ENCODE measurements around the gene ASB18.
A peak's percentile ranks its signal among the peaks of the same experiment; 100 is the strongest.

Gene ASB18, protein sequence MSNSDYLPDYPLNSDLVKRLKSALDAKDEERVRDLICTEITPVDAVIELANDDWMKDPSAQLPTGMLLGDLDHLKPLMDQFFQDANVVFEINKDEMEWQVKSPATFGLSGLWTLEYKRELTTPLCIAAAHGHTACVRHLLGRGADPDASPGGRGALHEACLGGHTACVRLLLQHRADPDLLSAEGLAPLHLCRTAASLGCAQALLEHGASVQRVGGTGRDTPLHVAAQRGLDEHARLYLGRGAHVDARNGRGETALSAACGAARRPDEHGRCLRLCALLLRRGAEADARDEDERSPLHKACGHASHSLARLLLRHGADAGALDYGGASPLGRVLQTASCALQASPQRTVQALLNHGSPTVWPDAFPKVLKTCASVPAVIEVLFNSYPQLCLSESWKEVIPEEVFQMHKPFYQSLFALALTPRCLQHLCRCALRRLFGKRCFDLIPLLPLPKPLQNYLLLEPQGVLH

DNA sequence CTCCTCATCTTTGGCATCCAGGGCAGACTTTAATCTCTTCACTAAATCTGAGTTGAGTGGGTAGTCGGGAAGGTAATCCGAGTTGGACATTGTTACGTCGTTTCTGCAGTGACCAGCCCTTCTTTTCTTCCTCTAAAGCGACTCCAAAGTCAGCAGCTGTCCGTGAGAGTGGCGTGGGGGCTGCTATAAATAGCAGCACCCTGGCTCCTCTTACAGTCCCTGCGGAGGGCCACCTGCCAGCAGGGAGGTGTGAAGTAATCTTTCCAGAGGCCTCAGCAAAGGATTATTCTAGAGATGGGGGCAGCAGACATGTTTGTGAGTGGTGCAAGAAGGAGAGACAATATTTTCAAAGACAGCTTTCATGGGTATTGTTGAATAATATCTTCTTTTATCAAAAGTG, at the start of gene ASB18:
Gene ASB18, minus strand, starts transcription at position 151 of the 400 bp plus-strand sequence. Its CDS starts 61 bp downstream, at position 90.
- H3K9ac ChIP-seq (ENCODE audit: low read depth, low read length, poor library complexity, severe bottlenecking), result no peak within 1 kb of the TSS
- H3K9me2 ChIP-seq (replicated peaks; ENCODE audit: low read depth, low read length), result no peaks in the 10 kb centered on the region
- peaks cover 6% of the 10 kb centered on the region; the same call in 1 of the 2 replicates for H3K9me3 ChIP-seq (ENCODE audit: insufficient read depth, low read depth, low read length)
- H3K79me2 ChIP-seq (ENCODE audit: insufficient read depth, low read length), result no peaks in the 10 kb centered on the region
- no peak within 1 kb of the TSS for H3K4me2 ChIP-seq (ENCODE audit: low read depth, low read length, poor library complexity, severe bottlenecking)
- H3K4me3 ChIP-seq (ENCODE audit: low read length, poor library complexity, severe bottlenecking), result no peak within 1 kb of the TSS
- H3K4me1 ChIP-seq (ENCODE audit: insufficient read depth, low read length, poor library complexity, severe bottlenecking), result no peaks in the 10 kb centered on the region
- TF ChIP-seq EZH2phosphoT487 (IDR thresholded peaks at IDR 0.05; ENCODE audit: borderline replicate concordance) (no peak), CTCF (conservative IDR thresholded peaks at IDR 0.05; ENCODE audit: low read length) (no peak)
- no peak within 1 kb of the TSS for H2AFZ ChIP-seq (ENCODE audit: low read length)
- H4K20me1 ChIP-seq (ENCODE audit: insufficient read depth, low read length, poor library complexity, severe bottlenecking), result no peaks in the 10 kb centered on the region
- H3K27me3 ChIP-seq (ENCODE audit: insufficient read depth, low read length, poor library complexity, severe bottlenecking), result no peaks in the 10 kb centered on the region
- H3K36me3 ChIP-seq (ENCODE audit: insufficient read depth, low read length), result no peaks in the 10 kb centered on the region
- no peaks in the 10 kb centered on the region for H3F3A ChIP-seq (ENCODE audit: low read depth)

- TF ChIP-seq CTCF (conservative IDR thresholded peaks at IDR 0.05; ENCODE audit: low read length) (no peak), EZH2phosphoT487 (IDR thresholded peaks at IDR 0.05; ENCODE audit: borderline replicate concordance) (no peak)
- Histone ChIP-seq H3F3A (ENCODE audit: low read depth) (no peaks in the 10 kb centered on the region), H3K27me3 (ENCODE audit: insufficient read depth, low read length, poor library complexity, severe bottlenecking) (no peaks in the 10 kb centered on the region), H3K9me3 (ENCODE audit: insufficient read depth, low read depth, low read length) (0 out of 2 replicates have a peak, but pooled peaks cover 3% of the 10 kb centered on the region), H3K4me2 (ENCODE audit: low read depth, low read length, poor library complexity, severe bottlenecking) (no peak overlapping the region), H4K20me1 (ENCODE audit: insufficient read depth, low read length, poor library complexity, severe bottlenecking) (no peaks in the 10 kb centered on the region), H3K36me3 (ENCODE audit: insufficient read depth, low read length) (no peaks in the 10 kb centered on the region), H3K4me1 (ENCODE audit: insufficient read depth, low read length, poor library complexity, severe bottlenecking) (no peaks in the 10 kb centered on the region), H2AFZ (ENCODE audit: low read length) (no peak overlapping the region), H3K4me3 (ENCODE audit: low read length, poor library complexity, severe bottlenecking) (no peak overlapping the region), H3K79me2 (ENCODE audit: insufficient read depth, low read length) (no peaks in the 10 kb centered on the region), H3K9ac (ENCODE audit: low read depth, low read length, poor library complexity, severe bottlenecking) (no peak overlapping the region), H3K9me2 (replicated peaks; ENCODE audit: low read depth, low read length) (no peaks in the 10 kb centered on the region)
Measured at GRCh38 chr2:236311286-236311685, 47.1 kb upstream of the ASB18 start.

DNA sequence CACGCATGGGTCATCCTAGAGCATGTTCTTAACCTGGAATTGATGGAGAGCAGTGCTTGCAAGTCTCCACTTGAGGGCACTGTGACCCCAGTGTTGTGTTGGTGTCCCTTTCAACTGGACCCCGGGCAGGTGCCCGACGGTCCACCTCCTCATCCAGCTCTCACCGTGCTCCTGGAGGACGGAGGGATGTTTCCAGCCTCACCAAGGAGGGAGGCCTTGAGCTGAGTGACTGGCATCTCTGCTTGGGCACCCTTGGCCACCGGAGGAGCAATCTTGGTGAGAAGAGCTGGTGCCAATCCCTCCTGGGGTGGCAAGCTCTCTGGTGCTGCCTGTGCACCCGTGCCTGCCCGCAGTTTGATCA, 45.4 kb upstream of the ASB18 start:
- H3K4me1 ChIP-seq (ENCODE audit: insufficient read depth, low read length, poor library complexity, severe bottlenecking), result no peaks in the 10 kb centered on the region
- H3K4me3 ChIP-seq (ENCODE audit: low read length, poor library complexity, severe bottlenecking), result no peak overlapping the region
- no peaks in the 10 kb centered on the region for H3K27me3 ChIP-seq (ENCODE audit: insufficient read depth, low read length, poor library complexity, severe bottlenecking)
- H3K9ac ChIP-seq (ENCODE audit: low read depth, low read length, poor library complexity, severe bottlenecking), result no peak overlapping the region
- no peaks in the 10 kb centered on the region for H3F3A ChIP-seq (ENCODE audit: low read depth)
- no peaks in the 10 kb centered on the region for H3K9me2 ChIP-seq (replicated peaks; ENCODE audit: low read depth, low read length)
- H4K20me1 ChIP-seq (ENCODE audit: insufficient read depth, low read length, poor library complexity, severe bottlenecking), result no peaks in the 10 kb centered on the region
- TF ChIP-seq CTCF (conservative IDR thresholded peaks at IDR 0.05; ENCODE audit: low read length) (peak; percentile 72), EZH2phosphoT487 (IDR thresholded peaks at IDR 0.05; ENCODE audit: borderline replicate concordance) (no peak)
- H3K9me3 ChIP-seq (ENCODE audit: insufficient read depth, low read depth, low read length), result 0 out of 2 replicates have a peak, but pooled peaks cover 3% of the 10 kb centered on the region
- no peak overlapping the region for H3K4me2 ChIP-seq (ENCODE audit: low read depth, low read length, poor library complexity, severe bottlenecking)
- no peaks in the 10 kb centered on the region for H3K36me3 ChIP-seq (ENCODE audit: insufficient read depth, low read length)
- no peak overlapping the region for H2AFZ ChIP-seq (ENCODE audit: low read length)
- no peaks in the 10 kb centered on the region for H3K79me2 ChIP-seq (ENCODE audit: insufficient read depth, low read length)

All from Loucy (cell line).